Retina (tissue), 1 donor: ENCODE results near the gene FLT3LG.

Source experiments
- DNase-seq: peaks from one replicate; pipeline ENCODE4 v3.0.0-alpha.2; 2016

FLT3LG gene

GRCh38 chr19:49489601-49490167, 15.7 kb downstream of the FLT3LG start:
- no peak for DNase-seq

GRCh38 chr19:49490287-49491029, 16.4 kb downstream of the FLT3LG start:
- DNase-seq, result no peak

- DNase-seq, result no peak
Measured at GRCh38 chr19:49491030-49491803, 17.2 kb downstream of the FLT3LG start.

- DNase-seq, result no peak
Measured at GRCh38 chr19:49491804-49492572, 18.0 kb downstream of the FLT3LG start.

- no peak for DNase-seq
Measured at GRCh38 chr19:49492573-49493405, 18.8 kb downstream of the FLT3LG start.

- DNase-seq, result no peak
Measured at GRCh38 chr19:49496574-49497008, 22.6 kb downstream of the FLT3LG start.

- DNase-seq, result no peak
Measured at GRCh38 chr19:49497047-49497788, 23.2 kb downstream of the FLT3LG start.

- no peak for DNase-seq
Measured at GRCh38 chr19:49497789-49498103, 23.7 kb downstream of the FLT3LG start.

- no peak for DNase-seq
Measured at GRCh38 chr19:49498475-49498874, 24.5 kb downstream of the FLT3LG start.

GRCh38 chr19:49499030-49499670, 25.1 kb downstream of the FLT3LG start:
- DNase-seq, result no peak

GRCh38 chr19:49502866-49503581, 29.0 kb downstream of the FLT3LG start:
- DNase-seq, result peak; percentile 77

GRCh38 chr19:49503582-49503962, 29.6 kb downstream of the FLT3LG start:
- no peak for DNase-seq

- DNase-seq, result peak; percentile 56
Measured at GRCh38 chr19:49506575-49507105, 32.6 kb downstream of the FLT3LG start.

- no peak for DNase-seq
Measured at GRCh38 chr19:49507803-49508494, 33.9 kb downstream of the FLT3LG start.

- peak; percentile 81 for DNase-seq
Measured at GRCh38 chr19:49512970-49513745, 39.1 kb downstream of the FLT3LG start.

GRCh38 chr19:49513746-49514118, 39.7 kb downstream of the FLT3LG start:
- DNase-seq, result no peak

- DNase-seq, result no peak
Measured at GRCh38 chr19:49514151-49514550, 40.1 kb downstream of the FLT3LG start.

GRCh38 chr19:49515767-49516166, 41.8 kb downstream of the FLT3LG start:
- DNase-seq, result no peak

GRCh38 chr19:49518033-49518432, 44.0 kb downstream of the FLT3LG start:
- no peak for DNase-seq
